AG09319 (cell line): Measurements from ENCODE around the gene STRA8.
A peak's percentile ranks its signal among the peaks of the same experiment; 100 is the strongest.

ENCODE experiments used
- DNase-seq: peaks from one replicate; pipeline ENCODE4 v3.0.0-alpha.2; 2010; ENCODE audit warnings: low read depth; ENCODE audit errors: extremely low read depth
- TF ChIP-seq, protein P1 (sequence below): IDR thresholded peaks from 2 replicates; pipeline ENCODE4 v1.5.1; 2011; ENCODE audit warnings: low read depth, mild to moderate bottlenecking, inconsistent platforms, low read length, moderate library complexity

Gene STRA8

DNA sequence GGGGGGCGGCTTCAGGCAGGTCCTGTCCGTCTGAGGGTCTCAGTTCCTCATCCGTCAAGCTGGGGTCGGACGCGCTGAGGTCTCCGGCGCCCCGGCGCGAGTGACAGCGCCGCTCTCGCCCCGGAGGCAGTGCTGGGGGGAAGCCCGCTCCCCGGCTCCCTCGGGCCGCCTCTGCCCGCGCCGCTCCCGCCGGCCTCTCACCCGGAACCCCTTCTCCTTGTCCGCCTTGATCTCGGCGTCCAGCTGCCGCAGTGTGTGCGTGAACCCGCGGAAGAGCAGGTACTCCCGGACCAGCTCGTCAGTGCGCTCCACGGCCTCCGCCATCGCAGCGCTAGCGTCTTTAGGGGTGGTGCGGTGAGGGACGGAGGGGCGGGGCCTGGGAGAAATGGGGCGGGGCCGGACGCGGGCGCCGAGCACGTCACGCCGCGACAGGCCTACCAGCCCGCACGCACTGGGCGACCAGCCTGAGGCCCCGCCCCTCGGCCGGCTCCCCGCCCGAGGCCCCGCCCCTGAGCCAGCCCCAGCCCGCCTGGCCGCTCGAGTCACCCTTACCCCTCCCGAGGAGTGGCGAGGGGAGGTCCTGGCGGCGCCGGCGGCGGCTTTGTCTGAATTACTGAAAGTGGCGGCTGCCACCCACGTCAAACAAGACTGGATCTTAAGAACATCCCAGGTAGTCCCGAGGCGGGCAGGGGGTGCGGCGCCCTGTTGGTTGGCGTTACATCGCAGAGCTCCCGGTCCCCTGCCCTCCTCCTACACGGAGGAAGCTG is 22.3 kb upstream of the STRA8 start, which contains the start of gene WDR91:
WDR91 (minus strand) TSS at position 348 of the 767 bp plus-strand sequence; CDS start at position 324, 24 bp downstream.
- TF ChIP-seq, protein P1, sequence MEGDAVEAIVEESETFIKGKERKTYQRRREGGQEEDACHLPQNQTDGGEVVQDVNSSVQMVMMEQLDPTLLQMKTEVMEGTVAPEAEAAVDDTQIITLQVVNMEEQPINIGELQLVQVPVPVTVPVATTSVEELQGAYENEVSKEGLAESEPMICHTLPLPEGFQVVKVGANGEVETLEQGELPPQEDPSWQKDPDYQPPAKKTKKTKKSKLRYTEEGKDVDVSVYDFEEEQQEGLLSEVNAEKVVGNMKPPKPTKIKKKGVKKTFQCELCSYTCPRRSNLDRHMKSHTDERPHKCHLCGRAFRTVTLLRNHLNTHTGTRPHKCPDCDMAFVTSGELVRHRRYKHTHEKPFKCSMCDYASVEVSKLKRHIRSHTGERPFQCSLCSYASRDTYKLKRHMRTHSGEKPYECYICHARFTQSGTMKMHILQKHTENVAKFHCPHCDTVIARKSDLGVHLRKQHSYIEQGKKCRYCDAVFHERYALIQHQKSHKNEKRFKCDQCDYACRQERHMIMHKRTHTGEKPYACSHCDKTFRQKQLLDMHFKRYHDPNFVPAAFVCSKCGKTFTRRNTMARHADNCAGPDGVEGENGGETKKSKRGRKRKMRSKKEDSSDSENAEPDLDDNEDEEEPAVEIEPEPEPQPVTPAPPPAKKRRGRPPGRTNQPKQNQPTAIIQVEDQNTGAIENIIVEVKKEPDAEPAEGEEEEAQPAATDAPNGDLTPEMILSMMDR, result peak; percentile 0
- DNase-seq, result peak; percentile 82

DNA sequence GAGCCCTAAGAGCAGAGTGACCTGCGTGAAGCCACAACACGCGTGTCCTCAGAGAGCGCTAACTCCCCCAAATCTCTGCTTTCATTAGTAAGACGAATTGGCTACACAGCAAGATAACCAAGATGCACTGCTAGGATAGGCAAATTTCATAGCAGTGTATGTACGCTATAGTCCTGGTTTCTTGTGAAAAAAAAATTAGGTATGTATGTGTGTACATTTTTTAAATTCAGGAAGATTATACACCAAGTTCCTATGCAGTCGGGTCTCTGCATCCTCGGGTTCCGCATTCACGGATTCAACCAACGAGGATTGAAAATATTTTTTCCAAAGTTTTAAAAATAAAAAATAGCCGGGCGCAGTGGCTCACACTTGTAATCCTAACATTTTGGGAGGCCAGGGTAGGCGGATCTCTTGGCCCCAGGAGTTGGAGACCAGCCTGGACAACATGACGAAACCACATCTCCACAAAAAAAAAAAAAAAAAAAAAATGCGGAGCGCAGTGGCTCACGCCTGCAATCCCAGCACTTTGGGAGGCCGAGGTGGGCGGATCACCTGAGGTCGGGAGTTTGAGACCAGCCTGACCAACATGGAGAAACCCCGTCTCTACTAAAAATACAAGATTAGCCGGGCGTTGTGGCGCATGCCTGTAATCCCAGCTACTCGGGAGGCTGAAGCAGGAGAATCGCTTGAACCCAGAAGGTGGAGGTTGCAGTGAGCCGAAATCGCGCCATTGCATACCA is 21.5 kb upstream of the STRA8 start:
- DNase-seq, result peak; percentile 42

DNA sequence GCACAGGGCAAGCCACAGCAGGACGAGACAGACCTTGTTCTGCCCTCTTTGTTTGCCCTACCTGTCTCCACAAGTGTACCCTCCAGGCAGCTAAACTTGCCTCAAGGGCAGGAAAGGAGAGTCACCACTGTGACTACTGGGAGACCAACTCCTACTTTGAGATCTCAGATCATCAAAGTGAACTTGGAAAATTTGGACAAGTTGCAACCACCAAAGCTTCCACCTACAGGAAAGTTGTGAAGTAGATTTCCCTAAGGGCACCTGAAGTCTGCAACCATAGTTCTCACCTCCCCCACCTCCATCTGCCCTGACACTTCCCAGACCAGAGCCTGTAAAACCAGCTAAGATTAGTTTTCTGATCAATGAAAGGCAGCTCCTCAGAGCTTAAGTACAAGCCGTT is 19.8 kb upstream of the STRA8 start:
- TF ChIP-seq, protein P1, result no peak

DNA sequence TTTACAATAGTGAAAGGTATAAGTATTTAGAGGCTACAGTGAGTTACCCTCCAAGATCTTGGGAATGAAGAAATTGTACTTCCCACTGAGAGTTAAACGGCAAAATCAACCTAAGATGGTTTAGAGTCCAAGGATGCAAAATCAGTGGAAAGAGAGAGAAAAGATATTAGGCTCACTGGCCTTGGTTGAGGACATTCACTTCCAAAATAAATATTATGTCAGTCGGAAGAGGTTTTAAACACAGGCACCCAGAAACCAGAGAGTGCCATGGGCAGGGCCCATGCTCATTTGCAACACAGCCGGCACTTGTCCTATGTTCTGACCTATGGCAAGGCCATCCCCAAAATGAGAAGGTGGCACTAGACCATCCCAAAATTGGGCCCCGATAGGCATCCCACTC is 18.5 kb upstream of the STRA8 start:
- DNase-seq, result no peak
- TF ChIP-seq, protein P1, result no peak

More for the DNA sequence above, 19.8 kb upstream of the STRA8 start:
- DNase-seq, result no peak

DNA sequence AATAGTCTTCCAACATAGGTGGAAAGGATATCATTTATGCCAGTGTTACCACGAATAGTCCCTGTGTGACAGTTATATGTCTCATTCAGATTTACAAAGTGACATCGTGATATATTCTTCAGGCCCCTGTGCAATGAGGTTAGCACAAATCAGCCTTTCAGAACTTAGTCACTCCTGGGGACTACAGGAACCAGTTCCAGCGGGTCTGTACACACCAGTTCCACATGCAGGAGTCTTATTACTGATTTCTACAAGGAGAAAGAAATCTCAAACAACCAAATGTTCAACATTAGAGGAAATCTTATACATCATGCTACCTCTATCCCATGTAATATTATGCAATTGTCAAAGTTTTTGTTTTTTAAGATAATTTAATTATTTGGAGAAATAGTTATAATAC is 17.9 kb upstream of the STRA8 start:
- TF ChIP-seq, protein P1, result no peak

DNA sequence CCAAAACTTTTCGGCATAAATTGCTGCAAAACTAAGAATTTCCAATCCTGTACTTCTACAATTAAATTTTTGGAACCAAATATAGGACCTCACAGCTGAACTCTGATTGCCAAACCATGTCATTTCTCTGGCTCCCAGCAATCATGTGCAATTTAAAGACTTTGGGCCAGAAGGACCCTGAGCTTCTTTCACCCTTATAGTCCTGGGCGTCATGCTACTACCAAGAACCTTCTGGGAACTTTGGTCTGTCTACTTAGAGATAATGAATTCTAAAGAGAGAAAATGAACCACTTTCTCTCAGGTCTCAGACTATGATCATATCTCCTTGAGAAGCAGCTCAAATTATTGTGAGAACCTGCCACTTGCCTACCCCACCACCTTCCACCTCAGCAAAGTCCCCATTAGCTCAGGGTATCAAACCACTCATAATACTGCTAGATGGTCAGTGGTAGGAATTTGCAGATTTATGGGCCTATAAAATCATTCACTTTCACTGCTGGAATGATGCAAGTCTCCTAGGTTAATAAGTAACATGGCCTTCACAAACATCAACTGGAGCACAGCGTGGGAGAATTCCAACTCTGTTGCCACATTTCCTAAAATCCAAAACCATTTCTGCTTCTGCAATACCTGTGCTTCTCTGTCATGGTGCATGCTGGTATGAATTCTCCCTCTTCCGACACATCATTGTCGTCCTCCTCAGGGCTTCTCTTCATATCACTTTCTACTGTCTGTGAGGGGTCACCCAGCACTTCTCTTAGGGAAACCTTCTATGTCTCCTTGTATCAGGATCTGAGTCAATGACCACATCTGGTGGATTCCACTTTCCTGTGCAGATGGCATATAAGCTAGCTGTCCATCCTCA is 15.8 kb upstream of the STRA8 start:
- TF ChIP-seq, protein P1, result no peak
- no peak for DNase-seq

More for the DNA sequence above, 17.9 kb upstream of the STRA8 start:
- no peak for DNase-seq

DNA sequence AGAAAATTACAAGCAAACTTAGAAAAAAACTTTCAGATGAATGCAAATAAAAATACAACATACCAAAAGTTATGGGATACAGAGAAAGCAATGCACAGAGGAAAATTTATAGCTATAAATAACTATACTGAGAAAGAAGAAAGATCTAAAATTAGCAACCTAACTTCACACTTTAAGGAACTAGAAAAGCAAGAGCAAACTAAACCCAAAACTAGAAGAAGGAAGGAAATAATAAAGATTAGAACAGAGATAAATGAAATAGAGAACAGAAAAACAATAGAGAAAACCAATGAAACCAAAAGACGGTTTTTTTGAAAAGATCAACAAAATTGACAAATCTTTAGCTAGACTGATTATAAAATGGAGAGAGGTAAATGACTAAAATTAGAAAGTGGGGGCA is 9.6 kb upstream of the STRA8 start:
- no peak for DNase-seq
- TF ChIP-seq, protein P1, result no peak
